Activated CD8-positive, alpha-beta memory T cell treated with anti-CD3 and anti-CD28 coated beads, Interleukin-2, amount 50 U/mL, for 4 hours (primary cell): ENCODE measurements around the gene CYBC1.

Experiments
- DNase-seq: peaks from one replicate; pipeline ENCODE4 v3.0.0-alpha.2; 2020

CYBC1 gene

DNA sequence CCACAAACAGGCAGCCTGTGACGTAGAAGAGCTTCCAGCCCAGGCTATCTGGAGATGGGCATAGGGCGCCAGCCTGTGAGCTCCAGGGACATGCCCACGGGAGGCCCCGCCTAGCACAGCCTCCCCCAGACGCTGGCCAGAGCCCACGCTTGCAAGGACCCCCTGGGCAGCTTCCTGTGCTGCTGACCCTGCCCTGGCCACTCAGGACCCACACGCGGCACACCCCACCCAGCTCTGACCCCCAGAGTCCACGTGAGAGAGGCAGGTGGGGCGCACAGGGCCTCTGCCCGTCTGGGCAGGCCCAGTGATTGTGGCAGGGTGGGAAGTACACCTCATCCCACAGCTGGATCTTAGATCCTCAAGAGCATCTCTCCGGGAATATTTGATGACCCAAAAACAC is 3.9 kb downstream of the CYBC1 start:
- no peak for DNase-seq

DNA sequence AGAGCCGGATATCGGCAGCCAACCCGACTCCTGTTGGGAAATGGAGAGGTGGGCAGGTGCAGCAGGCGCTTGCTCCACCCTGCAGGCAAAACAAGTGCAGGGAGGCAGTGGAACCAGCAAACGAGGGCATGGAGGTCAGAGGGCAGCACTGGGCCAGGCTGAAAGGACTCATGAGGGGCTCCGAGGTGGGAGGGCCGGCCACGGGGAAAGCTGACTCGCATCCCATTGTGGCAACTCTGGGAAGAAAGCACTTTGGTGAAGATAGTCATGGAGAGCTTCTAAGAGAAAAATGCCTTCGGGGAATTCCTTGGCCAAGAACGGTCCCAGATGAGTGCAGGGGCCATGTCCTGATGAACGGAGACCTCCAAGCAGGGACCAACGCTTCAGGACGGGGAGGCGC is 4.4 kb downstream of the CYBC1 start:
- DNase-seq, result no peak

DNA sequence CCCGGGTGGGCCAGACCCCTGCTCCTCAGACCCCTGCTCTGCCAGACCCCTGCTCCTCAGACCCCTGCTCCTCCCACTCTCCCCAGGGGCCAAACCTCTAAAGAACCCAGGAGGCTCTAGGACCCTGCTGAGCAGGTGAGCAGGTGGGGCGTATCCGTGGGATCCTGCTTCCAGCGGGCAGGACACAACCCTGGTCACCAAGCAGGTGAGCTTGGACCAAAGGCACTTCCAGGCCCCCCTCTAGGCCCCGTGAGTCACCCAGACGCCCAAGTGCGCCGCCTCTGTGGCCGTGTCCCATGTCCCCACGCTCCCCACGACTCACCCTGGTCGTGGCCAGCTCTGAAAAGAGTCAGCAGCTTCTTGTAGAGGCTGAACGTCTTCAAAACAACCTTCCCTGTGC is 5.0 kb downstream of the CYBC1 start:
- DNase-seq, result no peak

DNA sequence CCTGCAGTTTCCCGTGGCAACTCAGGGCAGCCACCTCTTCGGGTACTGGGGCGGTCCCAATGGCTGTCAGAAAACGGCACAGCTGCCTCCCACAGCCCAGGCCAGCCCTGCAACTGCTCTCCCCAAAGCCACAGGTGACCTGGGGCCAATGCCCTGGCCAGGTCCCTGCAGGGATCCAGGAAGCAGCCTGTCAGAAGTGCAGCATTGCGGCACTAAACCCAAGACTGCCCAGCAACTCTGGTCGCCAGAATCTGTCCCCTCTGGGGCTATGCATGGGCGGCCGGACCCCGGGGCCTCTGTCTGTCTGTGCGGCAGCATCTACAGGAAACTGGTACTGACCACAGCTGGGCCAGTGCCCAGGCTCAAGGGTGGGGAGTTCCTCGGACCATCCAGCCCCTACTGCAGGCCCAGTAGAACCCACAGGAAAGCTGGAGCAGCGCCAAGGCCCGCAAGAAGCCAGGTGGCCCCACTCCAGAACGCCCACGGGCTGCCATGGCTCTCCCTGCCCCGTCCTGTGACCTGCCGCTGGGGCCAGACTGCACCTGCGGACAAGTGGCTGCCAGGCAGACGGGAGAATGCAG is 5.5 kb downstream of the CYBC1 start:
- no peak for DNase-seq

DNA sequence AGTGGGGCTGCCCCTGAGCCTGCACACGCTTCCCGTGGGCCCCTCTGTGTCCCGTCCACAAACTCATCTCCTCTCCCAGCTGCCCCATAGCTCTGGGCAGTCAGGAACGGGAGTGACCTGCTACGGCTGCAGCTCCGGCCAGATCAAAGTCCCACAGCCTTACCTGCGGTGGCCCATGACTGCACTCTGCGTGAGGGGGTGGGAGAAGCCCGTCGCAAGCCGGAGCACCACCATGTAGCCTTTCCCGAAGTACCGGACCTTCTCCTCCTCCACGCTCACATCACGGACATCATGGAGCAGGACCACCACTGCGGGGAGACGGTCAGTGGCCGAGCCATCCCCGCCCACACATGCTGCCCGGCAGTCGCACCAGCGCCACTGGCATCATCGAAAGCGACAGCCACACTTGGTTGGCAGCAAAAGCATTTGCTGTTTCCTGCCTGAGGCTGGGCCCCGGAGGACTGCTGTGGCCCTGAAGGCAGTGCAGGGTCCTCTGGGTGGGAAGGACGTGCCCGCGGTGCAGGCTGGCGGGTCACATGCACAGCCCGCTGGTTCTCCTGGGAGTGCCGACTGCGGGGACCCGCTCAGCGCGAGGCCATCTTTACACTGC is 6.2 kb downstream of the CYBC1 start:
- no peak for DNase-seq

DNA sequence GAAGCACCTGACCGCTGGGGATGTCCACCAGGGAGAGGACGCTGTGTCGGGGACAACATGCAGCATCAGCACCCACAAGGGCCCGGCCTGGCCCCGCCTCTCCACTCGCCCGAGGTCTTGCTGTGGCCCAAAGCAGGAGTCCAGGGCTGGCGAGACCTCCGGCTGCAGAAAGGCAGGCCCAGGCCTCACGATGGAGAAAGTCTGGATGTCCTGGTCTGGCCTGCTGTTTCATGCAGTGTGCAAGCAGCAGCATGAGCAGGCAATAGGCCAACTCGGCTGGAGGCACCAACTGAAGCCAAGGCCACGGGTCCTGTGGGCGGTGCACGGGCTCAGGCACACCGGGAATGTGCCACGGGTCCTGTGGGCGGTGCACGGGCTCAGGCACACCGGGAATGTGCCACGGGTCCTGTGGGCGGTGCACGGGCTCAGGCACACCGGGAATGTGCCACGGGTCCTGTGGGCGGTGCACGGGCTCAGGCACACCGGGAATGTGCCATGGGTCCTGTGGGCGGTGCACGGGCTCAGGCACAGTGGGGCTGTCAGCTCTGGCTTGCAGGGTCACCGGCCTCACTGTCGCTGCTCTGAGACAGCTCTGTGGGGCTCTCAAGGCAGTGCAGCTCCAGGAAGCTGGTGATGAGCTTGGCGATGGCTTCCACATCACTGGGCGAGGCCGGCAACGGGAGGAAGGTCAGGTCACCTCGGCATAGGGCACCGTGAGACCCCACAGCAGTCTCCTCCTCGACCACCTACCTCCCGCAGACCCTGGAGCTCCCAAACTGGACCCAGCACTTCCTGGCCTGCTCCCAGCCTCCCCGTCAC is 6.9 kb downstream of the CYBC1 start:
- DNase-seq, result no peak

DNA sequence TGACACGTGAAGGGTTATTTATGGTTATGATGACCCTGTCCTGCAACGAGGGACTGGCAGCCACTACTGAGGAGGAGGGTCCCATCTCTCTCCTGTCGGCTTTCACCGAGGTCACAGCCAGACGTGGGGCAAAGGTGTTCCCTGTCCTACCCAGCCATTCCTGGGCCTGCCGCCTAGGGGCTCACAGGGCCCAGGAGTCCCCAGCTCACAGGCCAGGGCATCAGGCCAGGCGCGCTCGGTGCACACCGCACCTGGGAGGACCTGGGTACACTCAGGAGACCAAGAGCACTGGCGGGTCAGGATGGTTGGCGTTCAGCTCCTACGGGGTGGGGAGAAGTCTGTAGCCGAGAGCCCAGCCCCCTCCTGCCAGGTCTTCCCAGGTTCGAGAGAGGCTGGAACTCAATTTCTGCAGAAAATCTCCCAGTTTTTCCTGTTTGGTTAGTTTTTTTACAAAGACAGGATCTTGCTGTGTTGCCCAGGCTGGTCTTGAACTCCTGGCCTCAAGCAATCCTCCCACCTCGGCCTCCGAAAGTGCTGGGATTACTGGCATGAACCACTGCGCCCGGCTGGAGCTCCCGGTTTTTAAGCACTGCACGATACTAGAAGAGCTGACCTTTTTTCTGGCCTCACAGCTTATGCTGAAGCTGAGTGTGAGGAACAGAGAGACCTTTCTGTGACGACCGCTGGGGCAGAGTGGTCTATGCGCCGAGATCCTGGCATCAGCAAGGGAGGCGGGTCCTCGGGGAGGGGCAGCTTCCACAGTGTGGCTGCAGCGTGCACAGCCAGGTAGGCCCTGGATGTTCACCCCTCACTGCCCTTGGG is 7.7 kb downstream of the CYBC1 start:
- no peak for DNase-seq

DNA sequence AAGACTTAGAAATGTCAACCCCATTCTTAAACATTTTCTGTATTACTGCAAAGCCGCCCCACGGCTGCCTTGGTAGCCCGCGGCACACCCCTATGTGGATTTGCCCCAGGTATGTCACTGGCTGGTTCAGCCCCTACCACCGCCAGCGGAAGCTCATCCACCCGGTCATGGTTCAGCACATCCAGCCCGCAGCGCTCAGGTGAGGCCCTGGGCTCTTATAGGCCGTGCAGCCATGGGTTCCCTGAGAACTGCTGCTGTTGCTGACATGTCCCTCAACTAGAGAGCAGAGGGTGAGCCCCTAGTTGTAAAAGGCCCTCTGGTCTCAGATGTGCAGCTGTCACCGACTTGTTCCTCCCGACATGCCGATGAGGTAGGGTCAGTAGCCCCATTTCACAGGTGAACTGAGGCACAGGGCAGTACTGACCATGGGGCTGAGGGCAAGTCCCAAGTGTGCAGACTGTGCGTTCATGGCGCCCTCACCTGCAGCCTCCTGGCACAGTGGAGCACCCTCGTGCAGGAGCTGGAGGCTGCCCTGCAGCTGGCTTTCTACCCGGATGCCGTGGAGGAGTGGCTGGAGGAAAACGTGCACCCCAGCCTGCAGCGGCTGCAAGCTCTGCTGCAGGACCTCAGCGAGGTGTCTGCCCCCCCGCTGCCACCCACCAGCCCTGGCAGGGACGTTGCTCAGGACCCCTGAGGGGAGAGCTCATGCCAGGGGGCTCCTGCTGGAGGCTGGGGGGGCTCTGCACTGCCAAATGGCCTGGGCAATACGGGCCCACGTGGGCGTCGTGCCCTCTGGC is 8.7 kb downstream of the CYBC1 start:
- DNase-seq, result no peak

DNA sequence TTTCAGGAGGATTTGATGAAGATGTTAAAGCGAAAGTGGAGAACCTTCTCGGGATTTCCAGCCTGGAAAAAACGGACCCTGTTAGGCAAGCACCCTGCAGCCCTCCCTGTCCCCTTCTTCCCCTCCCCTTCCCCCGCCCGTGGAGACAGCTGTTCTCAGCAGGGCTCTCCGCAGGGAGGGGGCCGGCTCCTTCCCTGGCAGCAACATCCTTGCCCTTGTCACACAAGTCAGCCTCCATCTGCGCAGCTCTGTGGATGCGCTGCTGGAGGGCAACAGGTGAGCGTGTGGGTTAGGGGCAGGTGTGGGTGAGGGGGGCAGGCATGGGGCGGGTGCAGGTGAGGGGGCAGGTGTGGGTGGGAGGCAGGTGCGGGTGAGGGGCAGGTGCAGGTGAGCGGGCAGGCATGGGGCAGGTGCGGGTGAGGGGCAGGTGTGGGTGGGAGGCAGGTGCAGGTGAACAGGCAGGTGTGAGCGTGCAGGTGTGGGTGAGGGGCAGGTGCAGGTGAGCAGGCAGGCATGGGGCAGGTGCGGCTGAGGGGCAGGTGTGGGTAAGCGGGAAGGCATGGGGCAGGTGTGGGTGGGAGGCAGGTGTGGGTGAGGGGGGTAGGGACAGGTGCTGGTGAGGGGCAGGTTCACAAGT is 9.4 kb downstream of the CYBC1 start:
- DNase-seq, result no peak

DNA sequence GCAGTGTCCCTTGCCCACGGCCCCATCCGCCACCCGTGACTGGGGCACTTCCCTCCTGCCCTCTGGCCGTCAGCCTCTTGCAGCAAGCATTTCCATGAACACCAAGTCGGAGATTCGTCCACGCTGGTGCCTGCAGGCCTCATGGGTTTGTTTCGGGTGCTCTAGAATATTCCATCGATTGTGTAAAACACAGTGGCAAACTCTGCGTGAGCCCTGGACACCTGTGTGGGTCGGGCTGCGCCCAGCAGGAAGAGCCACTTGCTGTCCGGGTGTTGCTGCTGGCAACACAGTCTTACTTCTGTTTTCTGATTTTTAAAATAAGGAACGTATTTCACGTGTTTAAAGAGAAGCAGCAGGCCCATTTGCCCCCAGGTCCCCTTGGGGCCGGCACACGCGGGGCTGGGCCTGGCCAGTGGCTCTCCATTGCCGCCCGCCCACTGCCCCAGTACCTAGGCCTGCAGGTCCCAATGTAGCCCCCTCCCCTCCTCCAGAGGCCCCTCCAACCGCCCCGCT is 10.0 kb downstream of the CYBC1 start:
- no peak for DNase-seq

DNA sequence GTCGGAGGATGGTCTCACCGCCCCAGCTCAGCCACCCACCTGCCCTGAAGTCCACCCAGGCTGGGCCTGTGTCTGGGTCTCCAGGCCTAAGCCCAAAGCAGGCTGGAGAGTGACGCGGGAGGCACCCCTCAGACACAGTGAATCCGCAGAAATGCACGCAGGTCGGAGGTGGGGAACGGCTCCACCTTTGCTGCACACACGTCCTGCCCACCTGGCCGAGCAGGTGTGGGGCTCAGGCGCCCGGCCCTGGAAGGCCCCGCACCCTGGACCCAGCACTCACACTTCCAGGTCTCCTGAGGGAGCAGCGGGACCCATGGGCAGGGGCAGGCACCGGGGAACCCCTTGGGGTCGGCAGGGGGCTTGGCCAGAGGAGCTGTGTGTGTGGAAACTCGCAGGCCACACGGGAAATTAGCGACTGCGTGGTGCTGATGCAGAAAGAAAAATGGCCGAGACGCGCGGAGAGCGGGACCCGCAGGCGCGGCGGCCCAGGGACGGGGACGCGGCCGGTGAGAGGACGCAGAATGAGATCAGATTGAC is 10.7 kb downstream of the CYBC1 start:
- no peak for DNase-seq

DNA sequence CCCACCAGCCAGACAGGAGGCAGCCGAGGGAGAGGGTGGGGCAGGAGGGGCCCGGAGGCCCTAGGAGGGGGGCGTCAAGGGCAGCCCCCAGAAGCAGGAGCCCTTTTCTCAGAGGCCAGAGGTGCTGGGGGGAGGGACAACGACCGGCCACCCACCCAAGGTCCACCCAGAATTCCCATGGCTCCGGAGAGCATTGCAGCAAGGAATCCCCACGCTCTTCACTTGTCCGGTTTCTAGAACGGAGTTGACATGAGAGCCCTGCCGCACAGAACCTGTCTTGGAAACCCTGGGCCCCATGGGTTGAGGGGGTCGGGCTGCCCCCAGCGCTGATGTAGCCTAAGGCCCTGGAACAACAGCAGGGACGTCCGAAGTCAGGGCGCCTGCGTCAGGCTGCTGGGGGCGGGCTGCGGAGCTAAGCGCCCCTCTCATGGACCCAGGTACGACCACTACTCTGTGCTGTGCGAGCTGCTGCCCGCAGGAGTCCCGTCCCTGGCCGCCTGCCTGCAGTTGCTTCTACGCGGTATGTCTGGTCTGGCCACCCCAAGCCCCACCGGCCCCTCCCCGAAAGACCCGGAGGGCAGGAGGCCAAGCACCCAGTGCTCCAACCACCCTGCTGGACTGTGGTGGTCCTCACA is 11.2 kb downstream of the CYBC1 start:
- no peak for DNase-seq

DNA sequence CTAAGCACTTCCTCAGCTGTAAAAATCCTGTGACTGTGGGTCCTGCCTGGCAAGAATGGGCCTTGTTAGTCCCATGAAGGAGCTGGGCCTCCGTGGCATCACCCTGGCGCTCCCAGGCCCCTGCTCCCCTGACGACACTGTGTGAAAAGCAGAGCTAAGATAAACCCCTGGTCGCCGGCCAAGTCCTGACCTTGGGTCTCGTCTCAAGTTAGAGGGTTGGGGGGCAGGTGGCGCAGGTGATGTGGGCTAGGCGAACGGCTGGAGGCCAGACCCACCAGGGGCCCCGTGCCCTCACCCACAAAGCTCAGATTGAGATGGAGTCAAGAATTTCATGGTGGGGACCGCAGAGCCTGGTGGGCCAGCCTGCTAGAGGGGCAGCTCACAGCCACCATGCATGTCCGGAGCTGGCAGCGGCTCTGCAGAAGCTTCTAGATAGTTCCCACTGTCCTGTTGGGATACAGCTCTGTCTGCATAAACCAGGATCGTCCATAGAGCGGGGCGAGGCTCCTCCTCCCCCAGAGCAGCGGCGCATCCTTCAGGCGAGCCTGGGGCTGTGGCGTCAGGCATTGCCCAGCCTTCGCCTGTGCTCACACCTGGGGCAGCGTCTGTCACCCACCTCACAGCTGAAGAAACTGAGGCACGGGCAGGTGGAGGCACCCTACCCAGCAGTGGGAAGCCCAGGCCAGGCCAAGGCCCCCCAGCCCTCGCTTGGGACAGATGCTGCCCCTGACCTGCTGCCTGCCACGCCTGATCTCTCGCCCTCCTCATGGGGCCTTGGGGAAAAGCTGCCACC is 12.0 kb downstream of the CYBC1 start:
- DNase-seq, result no peak

DNA sequence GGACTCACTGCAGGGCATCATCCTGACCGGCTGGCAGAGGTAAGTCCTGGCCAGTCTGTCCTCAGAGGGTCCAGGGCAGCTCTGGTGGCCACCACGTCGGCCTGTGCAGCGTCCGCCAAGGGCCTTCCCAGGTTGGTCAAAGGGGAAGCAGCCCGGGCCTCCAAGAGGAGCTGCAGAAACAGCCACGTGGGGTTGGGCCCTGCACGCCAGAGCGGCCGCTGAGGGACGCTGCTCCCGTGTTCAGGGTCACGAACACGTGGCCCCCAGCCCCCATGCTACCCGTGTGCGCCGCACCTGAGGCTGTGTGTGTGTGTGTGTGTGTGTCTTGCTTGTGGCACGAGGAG is 13.3 kb downstream of the CYBC1 start:
- DNase-seq, result no peak

DNA sequence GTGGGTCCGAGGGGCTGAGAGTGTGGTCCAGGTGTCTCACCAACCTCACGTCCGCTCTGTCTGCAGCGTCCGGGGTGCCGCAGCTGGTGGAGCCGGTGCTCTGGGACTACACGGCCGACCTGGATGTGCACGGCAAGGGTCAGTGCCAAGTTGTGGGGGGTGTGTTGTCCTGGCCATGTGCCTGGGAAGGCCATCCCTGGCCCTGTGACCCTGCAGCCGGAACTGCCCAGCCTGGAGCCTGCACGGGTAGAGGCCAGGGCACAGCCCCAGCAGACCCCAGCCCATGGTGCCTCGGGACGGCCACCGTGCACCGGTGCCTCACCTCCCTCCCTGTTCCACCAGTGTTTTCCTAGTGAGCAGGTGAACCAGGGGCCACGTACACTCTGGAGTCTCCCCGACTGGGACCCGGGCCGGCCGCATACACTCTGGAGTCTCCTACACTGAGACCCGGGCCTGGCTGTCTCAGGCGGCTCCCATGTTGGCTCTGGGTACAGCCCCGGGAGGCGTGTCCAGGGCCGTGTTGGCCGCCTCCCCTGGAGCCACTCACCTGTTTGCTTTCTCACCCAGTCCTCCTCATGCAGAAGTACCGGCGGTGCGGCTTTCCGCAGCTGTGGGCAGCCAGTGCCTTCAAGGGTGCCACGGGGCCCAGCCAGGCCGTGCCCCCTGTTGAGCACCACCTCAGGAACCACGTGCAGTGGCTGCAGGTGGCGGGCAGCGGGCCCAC is 13.8 kb downstream of the CYBC1 start:
- no peak for DNase-seq

DNA sequence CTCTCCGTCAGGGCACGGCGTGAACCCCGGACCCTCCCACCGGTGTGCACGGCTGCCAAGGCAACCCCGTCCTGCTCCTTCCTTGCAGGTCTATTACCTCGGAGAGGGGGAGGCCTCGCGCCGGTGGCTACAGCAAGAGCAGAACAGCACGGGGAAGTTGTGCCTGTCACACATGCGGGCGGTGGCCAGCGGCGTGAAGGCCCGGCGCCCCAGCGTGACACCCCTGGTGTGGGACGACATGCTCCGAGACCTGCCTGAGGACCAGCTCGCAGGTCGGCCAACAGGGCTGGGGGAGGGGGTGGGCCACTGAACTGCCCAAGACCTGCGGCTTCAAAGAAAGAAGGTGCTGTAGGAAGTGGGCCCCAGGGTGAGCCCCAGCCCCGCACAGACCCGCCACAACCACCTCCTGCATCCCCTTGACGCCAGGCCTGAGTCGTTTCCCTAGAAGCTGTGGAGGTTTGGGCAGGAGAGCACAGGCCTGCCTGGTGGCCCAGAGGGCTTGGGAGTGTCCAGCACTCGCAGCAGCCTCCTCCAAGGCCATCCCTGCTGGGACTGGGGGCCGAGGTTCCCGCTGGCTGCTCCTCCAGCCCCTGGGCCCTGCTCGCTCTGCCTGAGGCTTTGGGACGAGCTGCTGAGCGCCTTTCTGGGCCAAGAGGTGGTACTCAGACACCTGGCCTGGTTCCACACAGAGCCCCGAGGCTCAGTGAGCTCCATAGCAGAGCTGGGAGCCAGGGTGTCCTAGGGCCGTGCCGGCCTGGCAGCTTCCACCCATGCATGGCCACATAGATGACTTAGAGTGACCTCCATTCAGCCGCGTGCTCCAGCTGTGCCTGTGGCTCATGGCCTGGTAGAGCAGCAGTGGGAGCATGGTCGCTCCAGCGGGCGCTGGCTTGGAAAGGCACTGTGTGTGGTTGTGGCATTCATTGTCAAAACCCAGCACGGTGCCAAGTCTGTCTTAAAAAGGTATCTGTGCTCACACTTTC is 14.7 kb downstream of the CYBC1 start:
- DNase-seq, result no peak

DNA sequence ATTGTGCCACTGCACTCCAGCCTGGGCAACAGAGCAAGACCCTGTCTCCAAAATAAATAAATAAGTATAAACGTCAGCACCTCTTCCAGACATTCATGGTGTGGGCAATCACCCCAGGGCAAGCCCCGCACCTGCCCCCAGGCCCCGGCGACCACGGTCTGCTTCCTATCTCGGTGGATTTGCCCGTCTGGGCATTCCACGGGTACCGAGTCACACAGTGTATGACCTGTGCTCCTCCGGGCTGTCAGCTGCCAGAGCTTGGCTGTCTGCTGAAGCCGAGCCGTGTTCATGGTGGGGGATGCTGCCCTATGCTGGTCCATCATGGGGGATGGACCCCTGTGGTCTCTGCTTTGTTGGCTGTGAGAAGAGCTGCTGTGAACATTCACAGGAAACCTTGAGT is 15.4 kb downstream of the CYBC1 start:
- no peak for DNase-seq

DNA sequence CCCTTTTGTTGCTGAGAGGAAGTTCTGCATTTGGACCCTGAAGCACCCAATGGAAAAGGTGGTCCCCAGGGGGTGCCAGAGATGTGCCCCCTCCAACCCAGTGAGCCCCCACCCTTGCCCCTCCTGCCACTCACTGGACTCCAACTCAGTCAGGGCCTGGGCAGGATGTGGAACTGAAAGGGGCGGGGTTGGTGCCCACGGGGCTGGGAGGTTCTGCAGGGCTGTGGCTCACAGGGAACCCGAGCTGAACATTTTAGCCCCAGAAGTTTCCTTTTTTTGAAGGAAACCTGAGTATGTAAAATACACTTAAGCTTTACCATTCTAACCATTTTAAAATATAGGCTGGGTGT is 16.4 kb downstream of the CYBC1 start:
- no peak for DNase-seq
